HG02798 (cell line): Measurements from ENCODE around the gene VILL.

Experiments used
- ATAC-seq: cut with Tn5 transposase; IDR thresholded peaks from one replicate; pipeline ENCODE4 v1.9.1; 2021; ENCODE audit warnings: mild to moderate bottlenecking; ENCODE audit not compliant: unreplicated experiment, poor library complexity

The VILL gene

DNA sequence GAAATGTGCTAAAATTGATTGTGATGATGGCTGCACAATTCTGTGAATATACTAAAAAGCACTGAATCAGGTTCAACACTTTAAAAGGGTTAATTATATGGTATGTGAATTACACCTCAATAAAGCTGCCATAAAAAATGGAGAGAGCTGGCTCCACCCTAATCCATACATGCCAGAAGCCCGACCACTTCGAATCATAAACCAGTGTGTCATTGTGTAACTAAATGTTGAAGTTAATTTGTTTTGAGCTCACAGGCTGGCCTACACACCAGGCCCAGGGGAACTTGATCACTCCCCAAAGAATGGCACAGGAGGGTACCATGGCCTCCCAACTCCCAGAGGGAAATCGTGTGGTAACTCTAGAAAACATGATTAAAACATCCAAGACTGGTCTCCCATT is 24.9 kb downstream of the VILL start:
- no peak for ATAC-seq

DNA sequence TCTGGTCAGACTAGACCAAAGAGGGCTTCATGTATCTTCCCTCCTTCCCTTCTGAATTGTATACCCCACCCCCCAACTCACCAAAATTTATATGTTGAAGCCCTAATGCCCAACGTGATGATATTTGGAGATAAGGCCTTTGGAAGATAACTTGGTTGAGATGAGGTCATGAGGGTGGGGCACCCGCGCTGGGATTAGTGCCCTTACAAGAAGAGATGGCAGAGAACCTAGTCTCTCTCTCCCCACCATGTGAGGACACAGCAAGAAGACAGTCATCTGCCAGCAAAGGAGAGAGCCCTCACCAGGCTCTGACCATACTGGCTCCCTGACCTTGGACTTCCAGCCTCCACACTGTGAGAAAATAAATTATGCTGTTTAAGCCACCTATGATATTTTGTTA is 25.4 kb downstream of the VILL start:
- ATAC-seq: no peak

DNA sequence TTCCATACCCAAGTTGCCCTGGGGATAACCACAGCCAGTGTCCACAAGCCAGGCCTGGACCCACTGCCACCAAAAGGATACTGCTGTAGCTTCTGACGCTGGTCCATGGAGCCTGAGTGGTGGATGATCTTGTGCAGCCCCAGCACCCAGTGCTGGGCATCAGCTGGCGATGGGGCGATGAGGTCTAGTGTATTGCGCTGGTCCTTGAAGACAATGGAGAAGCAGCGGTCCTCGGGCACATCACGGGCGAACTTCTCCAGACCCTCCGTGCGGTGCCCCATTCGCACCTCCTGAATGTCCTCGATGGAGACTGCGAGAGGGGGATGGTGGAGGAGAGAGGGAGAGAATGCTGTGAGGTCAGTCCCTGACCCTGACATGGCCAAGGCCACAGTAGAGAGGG is 25.8 kb downstream of the VILL start:
- ATAC-seq: no peak

DNA sequence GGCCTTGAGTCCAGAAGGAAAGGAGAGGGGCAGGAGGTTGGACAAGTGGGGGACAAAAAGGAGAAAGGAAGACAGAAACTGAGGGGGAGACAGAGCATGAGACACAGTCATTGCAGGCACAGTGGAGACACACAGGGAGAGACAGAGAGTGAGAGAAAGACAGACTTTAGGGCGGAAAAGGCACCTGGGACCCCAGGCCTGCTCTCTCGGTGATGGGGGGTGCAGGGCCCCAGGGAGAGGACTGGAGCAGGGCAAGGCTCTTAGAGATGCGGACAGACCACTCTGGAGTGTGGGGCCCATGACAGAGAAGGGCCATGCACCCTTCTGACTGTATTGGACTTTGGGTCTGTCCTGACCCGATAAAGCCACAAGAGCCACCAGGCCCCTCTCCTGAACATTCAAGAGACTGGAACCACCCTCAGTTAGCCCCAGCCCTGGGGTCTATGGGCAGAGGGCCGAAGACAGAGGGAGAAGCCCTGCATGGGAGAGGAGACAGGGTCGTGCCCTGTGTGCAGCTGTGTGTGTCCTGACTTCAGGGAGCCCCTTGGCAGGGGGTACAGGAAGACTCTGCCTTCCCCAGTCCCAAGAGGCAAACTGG is 26.4 kb downstream of the VILL start:
- no peak for ATAC-seq

DNA sequence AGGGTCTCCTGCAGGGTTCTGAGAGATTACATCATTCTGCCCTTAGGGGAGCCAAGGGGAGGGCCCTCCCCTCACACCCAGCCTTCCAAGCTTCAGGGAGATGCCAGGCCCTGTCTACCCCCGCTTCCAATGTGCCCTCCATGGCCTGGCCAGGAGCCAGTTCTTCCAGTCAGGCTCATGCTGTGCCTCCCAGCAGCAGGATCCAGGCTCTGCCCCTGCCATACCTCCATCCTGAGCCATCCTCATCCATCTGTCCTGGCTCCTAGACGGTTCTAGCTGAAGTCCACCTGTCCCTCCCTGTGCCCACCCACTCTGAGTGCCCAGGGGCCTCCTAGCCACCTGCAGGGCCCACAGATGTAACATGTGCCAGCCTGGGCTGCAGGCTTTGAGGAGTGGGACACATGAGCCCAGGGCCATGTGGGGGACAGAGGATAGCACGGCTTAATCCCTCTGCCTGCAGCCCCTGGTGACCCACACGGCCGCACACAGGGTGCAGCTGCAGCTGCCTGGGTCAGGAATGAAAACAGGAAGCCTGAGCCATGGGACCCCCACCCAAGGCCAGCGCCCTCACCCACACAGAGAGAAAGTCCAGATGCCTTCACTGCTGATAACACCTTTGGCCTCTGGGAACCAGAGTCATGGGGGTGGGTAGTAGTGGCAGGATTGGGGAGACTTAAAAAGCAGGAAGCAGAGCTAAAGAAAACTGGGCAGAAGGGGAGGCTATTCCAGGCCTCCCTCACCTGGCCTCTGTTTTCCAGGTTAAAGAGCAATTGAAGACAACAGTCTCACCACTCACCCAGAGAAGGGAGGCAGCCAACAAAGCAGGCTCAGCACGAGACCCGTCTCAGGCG is 27.1 kb downstream of the VILL start:
- ATAC-seq: no peak

DNA sequence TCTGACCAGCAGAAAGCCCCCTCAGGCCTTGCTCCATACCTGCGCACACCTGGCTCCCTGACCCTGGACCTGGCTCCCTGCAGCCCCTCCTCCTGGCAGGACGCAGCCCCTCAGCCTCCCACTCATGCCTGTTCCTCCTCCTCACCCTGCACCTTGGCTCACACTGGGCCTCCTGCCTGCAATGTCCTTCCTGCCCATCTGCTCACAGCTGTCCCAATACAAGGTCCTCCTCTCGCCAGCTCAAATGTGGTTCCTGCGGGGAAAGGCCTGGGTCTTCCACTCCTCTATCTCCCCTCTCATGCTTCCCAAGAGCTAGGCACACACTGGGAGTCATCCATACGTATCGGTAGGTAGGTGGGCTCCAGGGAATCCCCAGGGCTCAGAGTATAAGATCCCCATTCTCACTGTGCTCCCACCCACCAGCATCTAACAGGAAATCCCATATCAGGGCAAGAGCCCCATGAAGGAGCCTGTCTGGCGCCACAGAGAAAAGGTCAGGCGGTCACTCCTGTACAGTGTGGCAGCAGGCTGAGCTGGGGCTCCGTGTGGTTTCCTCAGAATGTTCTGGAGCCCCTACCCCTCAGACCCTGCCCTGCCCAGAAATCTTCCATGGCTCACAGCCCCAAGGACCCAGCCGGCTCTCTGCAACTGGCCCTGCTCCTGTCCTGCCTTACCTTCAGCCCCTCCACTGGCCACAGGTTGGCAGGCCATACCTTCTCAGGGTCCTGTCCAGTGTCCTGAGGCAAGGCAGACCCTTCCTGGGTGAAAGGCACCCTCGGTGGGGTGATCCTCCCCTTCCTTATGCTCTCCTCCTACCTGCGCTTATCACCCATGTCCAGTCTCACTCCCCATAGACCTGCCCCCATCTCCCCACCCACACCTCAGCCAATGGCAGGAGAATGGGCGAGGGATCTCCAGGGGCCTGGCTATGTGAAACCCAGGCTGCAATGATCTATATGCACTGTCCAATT is 28.0 kb downstream of the VILL start:
- ATAC-seq: no peak

DNA sequence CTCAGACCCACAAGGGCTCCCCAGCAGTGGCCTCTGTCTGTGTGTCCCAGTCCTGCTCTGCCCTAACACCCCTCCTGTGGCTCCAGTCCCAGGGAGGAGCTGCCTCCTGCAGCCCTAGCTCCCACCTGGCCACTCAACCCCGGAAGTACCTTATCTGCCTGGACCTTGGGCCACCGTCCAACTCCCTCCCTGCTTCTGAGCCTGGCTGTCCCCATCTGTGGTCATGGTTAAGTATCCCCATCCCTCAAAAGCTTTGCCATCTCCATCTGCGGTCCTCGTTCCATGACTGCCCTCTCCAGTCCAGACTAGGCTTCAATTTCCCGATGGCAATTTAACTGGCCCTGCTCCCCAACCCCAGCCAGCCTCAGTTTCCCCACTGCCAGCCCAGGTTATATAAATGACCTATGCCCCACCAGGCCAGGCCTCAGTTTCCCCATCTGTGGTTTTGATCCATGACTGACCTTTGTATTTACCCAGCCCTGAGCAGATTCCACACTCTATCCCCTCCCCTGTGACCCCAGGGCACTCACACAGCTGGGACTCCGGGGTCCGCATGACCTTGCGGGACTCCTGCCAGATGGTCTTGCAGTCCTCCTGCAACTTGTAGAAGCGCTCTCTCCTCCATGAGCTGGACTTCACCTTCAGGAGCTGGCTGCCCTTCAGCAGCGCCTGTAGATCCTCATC is 29.2 kb downstream of the VILL start:
- ATAC-seq: no peak

DNA sequence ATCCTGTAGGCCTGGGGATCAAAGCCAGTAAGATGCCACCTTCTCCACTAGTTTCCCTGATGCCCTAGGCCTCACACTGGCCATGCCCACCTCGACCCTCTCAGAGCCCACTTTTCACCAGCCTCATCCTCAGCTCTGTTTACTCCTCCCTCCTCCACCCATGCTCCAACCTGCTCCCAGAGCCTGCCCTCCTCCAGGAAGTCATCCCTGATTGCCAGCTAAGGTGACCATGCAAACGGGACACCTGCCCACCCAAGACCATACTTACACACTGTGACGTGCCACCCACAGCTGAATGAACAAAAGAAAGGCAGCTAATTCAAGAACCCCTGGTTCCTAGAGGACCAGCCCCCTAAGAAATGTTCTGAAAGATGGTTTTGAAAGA is 29.7 kb downstream of the VILL start:
- ATAC-seq: no peak

DNA sequence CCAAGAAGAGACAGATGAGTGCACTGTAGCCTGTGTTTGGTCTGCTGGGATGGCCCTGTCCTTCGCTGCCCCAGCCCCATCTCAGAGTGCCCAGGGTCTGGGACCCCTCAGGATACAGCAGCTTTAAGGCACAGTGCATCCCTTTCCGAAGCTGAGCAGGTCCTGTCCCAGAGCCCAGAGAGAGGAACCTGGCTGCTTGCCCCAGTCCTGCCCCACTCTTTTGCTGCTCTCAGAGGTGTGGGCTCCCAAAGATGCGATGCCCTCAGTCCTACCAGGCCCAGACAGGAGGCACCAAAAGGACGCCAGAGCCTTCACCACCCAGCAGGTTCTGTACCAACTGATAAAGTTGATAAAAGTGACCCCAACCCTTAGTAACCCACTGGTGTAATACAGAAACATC is 30.6 kb downstream of the VILL start:
- ATAC-seq: no peak

DNA sequence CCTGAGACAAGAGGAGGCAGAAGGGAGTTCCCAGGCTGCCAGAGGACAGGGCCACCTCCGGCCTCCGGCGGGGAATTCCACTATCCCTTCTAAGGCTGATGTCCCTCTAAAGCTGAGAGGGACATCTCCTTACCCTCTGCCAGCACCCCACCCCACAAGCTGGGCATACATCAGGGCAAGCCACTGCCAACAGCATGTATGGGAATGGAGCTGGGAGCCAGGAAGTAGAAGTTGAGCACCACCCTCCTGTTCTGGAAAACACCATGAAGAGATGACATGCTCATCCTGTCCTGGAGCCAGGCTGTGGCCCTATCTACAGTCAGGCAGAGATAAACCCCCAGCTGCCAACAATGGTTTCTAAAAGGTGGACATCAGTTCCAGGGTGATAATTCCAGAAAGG is 31.7 kb downstream of the VILL start:
- no peak for ATAC-seq

DNA sequence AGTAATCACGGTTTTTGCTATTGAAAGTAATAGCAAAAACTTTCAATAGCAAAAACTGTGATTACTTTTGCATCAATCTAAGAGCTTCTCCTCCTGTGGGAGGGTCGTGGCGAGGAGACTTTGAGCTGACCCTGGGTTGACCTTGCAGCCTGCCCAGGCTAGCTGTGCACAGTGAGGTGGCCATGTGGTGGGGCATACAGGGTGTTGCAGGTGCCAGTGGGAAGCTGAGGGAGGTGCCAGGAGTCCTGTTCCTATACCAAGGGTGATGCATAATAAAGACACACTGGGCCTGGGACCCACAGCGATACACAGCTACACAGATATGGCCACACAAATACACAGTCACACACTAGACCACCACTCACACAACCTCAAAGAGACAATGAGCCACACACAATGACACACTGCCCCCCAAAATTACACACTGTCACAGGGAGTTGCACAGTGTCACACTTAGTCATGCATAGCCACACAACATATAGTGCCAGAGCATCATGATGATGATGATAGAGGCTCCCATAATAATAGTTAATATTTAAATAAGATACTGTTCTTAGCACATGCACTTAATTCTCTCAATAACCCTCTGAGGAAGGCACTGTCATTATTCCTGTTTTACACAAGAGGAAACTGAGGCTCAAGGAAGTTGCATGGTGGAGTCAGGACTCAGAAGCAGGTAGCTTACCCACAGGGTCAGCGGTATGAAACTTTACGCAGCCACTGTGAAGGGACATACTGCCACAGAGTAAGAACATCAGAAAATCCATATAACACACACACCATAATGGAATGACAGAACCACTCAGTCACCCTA is 32.5 kb downstream of the VILL start:
- no peak for ATAC-seq

DNA sequence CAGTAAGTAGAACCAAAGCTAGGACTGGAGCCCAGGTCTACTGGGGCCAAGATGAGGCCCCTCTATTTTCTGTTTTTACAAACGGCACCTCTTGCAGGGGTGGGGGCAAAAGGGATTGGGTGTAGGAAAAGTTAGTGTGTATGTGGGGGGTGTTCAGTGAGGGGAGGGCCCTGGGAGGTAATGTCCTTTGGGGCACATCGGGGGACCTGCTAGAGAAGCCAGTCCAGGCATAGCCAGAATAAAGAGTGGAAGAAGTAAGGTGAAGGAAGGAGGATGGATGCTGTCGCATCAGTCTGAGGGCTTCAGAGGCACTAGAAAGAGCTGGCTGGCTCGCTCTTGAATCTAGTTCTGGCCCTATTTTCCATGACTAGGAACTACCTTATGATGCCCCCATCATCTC is 36.3 kb downstream of the VILL start:
- ATAC-seq: no peak

DNA sequence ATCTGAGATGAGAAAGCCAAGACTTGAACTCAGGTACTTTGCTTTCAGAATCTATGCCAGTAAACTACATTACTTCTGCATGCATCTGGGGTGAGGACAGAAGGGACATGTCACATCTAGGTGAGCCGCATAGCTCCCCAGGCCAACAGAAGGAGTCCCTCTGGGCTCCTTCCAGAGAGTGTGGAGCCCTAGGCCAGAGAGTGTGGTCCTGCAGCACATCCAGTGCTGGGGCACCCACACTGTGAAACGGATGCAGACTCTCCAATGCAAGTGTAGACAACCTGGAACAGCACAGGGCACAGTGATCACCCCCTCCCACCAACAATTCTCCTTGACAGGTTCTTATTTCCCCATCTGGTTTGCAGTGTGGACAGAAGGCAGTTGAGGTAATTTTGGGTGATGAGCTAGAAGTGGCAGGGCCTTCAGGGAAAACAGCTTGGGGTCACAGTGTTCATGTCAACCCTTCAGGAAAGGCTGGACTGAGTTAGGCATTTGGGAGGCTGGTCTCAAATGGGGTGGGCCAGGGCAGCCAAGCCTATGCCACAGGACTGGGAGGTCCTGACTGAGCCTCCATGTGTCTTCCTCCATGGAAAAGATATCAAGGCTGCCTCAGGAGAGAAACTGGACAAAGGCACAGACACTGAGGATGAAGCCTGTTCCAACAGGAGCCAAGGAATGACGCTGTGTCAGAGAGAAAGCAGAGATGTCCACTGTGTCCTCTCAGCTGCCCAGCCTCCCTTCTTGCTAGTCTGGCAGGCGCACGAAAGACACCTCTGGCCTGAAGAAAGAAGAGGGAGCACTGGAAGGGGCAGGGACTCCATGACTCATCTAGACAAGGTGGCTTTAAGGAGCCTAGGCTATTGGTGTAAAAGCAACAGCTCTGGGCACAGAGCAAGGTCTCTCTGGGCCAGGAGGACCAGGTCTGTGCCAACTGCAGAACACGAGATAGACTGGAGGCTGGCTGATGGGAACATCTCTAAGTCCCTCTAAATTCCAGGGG is 37.2 kb downstream of the VILL start:
- ATAC-seq: no peak

DNA sequence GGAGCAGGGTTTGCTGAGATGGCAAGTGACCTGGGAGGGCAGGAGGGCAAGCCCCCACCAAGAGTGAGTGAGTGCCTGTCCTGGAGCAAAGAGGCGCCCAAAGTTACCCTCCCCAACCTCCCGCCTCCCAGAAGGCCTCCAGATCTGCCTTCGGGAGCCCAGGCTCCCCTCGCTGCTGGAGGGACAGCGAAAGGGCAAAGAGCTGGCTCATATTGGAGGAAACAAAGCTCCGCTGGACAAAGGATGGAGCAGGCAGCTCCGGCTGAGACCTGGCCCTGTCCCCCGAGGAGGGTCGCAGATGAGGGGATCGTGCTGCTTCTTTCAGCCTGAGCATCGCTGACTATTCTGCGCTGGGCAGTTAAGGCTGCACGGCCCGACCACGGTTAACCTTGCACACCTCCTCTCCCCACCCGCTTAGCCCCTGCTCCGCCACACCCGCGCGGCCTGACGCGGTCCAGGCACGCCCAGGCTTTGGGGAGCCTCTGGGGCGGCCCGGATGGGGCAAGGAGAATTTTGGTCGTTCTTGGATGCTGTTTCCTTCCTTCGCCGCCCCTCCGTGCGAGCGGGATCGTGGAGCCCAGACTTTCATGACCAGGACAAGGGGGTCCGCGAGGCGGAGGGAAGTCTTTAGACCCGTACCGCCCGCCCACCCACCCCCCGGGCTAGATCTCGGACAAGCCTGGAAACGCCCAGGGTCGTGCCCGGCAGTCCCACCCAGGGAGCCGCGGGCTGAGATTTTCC is 38.2 kb downstream of the VILL start:
- ATAC-seq: no peak

DNA sequence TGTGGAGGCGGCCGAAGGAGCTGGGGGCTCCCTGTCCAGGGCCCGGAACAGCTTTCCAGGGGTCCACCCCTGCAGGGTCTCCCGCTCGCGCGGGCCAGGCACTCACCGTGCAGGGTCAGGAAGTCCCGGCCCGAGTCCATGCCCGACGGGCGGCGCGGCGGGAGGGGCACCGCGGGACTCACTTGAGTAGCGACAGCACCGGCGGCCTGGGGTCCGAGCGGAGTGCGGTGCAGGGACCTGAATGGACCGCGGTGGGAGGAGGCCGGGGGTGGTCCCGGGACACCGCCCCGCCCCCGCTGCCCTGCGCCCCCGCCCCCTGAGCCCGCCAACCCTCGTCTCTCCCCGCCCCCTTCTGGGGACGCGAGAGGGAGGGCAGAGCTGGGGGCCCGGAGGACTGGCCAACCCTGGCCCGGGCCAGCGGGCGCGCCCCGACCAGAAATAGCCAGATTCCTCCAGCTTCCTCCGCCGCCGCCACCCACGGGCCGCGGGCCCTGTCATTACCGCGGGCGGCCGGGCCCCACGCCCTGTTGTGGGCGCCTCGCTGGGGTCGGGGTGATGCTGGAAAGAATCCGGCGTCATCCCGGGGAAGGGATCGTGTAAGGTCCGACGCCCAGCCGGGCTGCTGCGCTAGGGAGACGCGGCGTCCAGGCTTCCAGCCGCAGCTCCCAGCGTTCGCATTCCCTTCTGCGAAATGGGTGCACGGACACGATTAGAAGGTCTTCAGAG is 39.0 kb downstream of the VILL start, which contains the start of gene PLCD1:
PLCD1 (minus strand) TSS at position 243 of the 726 bp plus-strand sequence; CDS start at position 140, 103 bp downstream.
- no peak for ATAC-seq

DNA sequence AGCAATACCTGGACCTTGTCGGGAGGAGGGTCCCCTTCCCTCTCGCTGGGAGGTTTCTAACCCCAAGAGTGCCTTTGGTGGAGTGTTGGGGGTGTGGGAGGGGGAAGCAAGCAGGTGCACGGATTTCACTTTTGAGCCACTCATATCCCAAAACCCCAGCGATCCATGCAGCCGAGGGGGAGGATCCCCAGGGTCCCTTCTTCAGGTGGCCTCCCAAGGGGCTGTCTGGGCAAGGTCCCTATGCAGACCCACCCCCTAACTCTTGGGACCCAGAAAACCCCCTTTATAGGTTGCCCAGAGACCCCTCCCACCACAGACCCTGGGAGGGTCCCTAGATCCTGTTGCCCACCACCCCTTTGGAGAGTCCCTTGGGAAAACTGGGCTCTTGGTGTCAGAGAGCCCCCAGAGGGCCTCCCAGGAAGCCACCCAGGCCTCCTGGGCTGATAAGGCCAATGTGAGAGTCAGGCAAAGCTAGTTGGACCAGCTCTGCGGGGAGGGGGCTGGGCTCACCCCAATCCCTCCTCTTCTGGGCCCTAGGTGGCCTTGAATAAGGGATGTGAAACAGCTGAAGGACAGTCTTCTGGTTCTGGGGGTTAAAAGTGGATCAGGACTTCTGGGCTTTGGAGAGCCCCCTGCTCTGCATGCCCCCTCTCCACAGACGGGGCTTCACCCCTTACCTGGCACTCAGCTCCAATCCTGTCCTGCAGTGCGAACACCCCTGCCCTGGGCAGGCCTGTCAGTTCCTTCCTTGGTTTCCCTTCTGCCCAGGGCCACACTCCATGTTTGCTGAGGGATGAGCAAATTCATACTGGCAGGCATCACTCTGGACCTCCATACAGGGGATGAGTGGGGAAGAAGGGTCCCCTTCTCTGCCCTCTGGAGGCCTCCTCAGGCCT is 39.8 kb downstream of the VILL start:
- ATAC-seq: no peak
